ENCODE results near the gene GALNS. TPM values are rescaled to one million over a fixed set of nuclear protein-coding genes. Genes with fewer than 3 reads are reported as not detected.

GALNS gene
- total RNA-seq, 1 donor from 2014 or later: 15.5 TPM

DNA sequence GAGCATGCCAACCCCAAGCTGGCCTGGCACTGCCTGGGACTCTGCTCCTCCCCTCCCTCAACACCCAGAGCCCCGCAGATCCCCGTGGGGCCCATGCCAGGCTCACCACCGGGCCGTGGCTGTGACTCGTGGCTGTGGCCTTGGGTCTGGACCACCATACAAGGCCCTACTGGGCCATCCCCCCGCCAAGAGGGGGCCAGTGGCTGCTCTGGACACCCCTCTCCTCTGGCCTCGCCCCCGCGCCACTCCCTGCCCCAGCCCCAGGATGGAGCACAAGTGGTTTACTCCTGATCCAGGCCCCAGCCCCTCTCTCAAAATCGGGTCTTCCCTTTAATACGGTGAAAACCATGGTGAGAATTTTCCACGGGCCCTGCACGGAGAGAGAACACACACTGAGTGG is 6.7 kb upstream of the GALNS start:
- intact Hi-C loops (cut with micrococcal nuclease): no loop called here
- no peaks in the 10 kb centered on the region for H3K9me3 ChIP-seq (replicated peaks)
- TF ChIP-seq, protein P1, sequence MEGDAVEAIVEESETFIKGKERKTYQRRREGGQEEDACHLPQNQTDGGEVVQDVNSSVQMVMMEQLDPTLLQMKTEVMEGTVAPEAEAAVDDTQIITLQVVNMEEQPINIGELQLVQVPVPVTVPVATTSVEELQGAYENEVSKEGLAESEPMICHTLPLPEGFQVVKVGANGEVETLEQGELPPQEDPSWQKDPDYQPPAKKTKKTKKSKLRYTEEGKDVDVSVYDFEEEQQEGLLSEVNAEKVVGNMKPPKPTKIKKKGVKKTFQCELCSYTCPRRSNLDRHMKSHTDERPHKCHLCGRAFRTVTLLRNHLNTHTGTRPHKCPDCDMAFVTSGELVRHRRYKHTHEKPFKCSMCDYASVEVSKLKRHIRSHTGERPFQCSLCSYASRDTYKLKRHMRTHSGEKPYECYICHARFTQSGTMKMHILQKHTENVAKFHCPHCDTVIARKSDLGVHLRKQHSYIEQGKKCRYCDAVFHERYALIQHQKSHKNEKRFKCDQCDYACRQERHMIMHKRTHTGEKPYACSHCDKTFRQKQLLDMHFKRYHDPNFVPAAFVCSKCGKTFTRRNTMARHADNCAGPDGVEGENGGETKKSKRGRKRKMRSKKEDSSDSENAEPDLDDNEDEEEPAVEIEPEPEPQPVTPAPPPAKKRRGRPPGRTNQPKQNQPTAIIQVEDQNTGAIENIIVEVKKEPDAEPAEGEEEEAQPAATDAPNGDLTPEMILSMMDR (IDR thresholded peaks at IDR 0.05; ENCODE audit: borderline replicate concordance): no peak
- no peak overlapping the region for H3K4me3 ChIP-seq
- H3K27ac ChIP-seq (replicated peaks): no peak overlapping the region
- H3K4me1 ChIP-seq: peaks cover 4% of the 10 kb centered on the region
- no peak for DNase-seq
- H3K36me3 ChIP-seq: peaks cover 34% of the 10 kb centered on the region
- peaks cover 9% of the 10 kb centered on the region for H3K27me3 ChIP-seq (ENCODE audit: low read depth)

DNA sequence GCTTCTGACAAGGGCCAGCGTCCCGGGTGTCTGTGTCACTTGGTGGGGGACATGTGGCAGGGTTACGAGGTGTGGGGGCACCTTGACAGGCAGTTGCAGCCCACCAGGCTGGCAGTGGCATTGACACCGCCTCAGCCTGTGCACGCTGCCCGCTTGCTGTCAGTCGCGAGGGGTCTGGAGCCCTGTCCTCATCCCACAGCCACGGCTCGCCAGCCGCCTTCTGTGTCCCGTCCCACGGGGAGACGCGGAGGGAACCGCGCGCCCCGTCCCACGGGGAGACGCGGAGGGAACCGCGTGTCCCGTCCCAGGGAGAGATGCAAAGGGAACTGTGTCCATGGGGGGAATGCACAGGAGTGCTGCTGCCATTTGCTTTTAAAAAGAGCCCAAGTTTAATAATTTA is 6.2 kb upstream of the GALNS start:
- intact Hi-C loops (cut with micrococcal nuclease): no loop called here
- Histone ChIP-seq H3K36me3 (peaks cover 34% of the 10 kb centered on the region), H3K4me1 (peaks cover 9% of the 10 kb centered on the region), H3K27ac (replicated peaks) (no peak overlapping the region), H3K9me3 (replicated peaks) (no peaks in the 10 kb centered on the region), H3K4me3 (no peak overlapping the region), H3K27me3 (ENCODE audit: low read depth) (peaks cover 9% of the 10 kb centered on the region)
- no peak for DNase-seq
- TF ChIP-seq, protein P1 (IDR thresholded peaks at IDR 0.05; ENCODE audit: borderline replicate concordance): no peak

DNA sequence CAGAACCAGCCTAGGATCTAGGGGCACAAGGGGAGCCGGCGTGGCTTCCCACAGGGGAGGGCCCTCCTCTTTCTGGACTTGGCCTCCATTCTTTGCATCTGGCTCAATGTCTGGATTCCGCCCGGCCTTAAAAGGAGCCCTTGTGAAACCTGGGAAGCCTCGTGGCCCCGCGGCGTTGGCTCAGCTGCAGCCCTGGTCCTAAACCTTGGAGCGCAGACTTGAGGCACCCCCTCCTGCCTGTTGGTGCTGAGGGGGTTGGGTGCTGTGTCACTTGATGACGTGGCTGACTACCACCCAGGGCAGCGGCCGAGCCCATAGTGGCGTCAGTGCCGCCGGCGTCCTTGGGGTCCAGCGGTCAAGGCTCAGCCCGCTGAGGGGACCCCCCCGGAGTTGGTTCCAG is 4.6 kb upstream of the GALNS start:
- H3K27ac ChIP-seq (replicated peaks): no peak overlapping the region
- intact Hi-C loops (cut with micrococcal nuclease): no loop called here
- H3K36me3 ChIP-seq: peaks cover 34% of the 10 kb centered on the region
- no peak for DNase-seq
- no peaks in the 10 kb centered on the region for H3K9me3 ChIP-seq (replicated peaks)
- H3K4me3 ChIP-seq: no peak overlapping the region
- TF ChIP-seq, protein P1 (IDR thresholded peaks at IDR 0.05; ENCODE audit: borderline replicate concordance): no peak
- H3K27me3 ChIP-seq (ENCODE audit: low read depth): peaks cover 7% of the 10 kb centered on the region
- H3K4me1 ChIP-seq: peaks cover 20% of the 10 kb centered on the region

DNA sequence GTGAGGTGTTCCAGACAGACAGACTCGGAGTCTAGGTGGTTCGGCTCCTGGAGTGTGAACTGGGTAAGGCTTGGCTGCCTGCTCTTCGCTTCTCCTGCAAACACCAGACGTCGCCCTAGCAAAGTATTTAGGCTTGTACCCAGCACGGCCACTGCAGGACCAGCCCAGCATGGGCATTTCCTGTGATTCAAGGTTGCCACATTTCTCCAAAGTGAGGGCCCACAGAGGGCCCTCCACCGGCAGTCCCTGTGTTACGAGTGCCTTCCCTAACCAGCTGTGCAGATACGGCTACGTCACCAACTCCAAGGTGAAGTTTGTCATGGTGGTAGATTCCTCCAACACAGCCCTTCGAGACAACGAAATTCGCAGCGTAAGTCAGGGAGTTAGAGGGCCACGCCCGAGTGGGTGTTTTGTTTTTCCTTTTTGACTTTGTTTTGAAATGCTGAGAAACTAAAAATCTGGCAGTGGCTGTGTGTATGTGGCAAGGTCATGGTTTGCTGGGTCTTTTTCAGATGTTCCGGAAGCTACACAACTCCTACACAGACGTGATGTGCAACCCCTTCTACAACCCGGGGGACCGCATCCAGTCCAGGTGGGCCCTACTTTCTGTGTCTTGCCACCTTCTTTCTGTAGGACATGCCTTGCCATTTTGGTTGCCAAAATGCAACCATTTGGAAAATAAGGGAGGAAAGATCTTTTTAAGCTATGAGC is 2.8 kb upstream of the GALNS start:
- H3K27me3 ChIP-seq (ENCODE audit: low read depth): no peaks in the 10 kb centered on the region
- TF ChIP-seq, protein P1 (IDR thresholded peaks at IDR 0.05; ENCODE audit: borderline replicate concordance): no peak
- H3K27ac ChIP-seq (replicated peaks): no peak overlapping the region
- no peak for DNase-seq
- H3K36me3 ChIP-seq: peaks cover 34% of the 10 kb centered on the region
- intact Hi-C loops (cut with micrococcal nuclease): no loop called here
- H3K4me3 ChIP-seq: no peak overlapping the region
- no peaks in the 10 kb centered on the region for H3K9me3 ChIP-seq (replicated peaks)
- peaks cover 32% of the 10 kb centered on the region for H3K4me1 ChIP-seq

DNA sequence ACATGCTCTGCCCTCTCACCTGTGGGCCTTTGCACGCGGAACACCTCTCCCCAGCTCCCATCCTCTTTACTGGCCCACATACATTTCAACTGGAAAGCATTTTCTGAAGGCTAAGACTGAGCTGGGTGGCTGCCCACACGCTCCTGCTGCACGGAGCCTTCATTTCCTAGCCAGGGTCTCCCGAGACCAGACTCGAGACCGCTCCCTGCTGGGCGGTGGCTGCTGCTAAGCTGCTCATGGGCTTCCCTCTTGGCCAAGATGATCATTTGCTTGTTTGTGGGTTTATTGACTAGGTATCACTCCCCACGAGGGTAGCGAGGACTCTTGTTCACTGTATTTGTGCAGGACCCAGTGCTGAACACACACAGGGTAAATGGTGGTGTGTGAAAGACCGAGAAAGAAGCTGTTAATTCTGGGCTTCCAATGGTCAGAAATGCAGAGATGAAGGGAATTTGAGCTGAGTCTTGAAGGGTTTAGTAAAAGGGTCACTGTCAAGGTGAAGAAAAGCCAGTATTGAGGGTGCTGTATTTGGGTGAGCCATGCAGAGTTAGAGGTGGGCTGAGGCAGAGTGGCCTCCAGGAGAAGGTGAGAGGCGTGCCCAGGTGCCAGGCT is 1.1 kb upstream of the GALNS start:
- H3K4me1 ChIP-seq: peaks cover 32% of the 10 kb centered on the region
- intact Hi-C loops (cut with micrococcal nuclease): no loop called here
- no peaks in the 10 kb centered on the region for H3K27me3 ChIP-seq (ENCODE audit: low read depth)
- H3K27ac ChIP-seq (replicated peaks): peak overlapping the region; percentile 92
- peak; percentile 80 for DNase-seq
- H3K9me3 ChIP-seq (replicated peaks): no peaks in the 10 kb centered on the region
- TF ChIP-seq, protein P1 (IDR thresholded peaks at IDR 0.05; ENCODE audit: borderline replicate concordance): peak; percentile 78
- peak overlapping the region; percentile 98 for H3K4me3 ChIP-seq
- peaks cover 34% of the 10 kb centered on the region for H3K36me3 ChIP-seq

Data from left ventricle myocardium inferior (tissue), 1 donor.